Pulmonary artery endothelial cell (primary cell): ENCODE measurements around the gene PPT2. TPM values are rescaled to one million over a fixed set of nuclear protein-coding genes. Genes with fewer than 3 reads are reported as not detected.
"Not testable (repeated sequence)": the region's sequence is repeated elsewhere in the genome, so short reads cannot be mapped to it uniquely, and the experiment has no call there.

Source experiments
- DNase-seq: peaks from one replicate; pipeline ENCODE4 v3.0.0-alpha.2; 2011; ENCODE audit warnings: low read depth, low spot score
- total RNA-seq: library from RNA; depleted of rRNA; stranded (reverse); fragments of >200 nt; gene quantifications from 2 replicates; pipeline ENCODE4 v1.2.3, GENCODE V29; 2014

Gene PPT2
- total RNA-seq, 1 donor from 2014 or later = 69.7 TPM

- DNase-seq = no peak
Observed at GRCh38 chr6:32176476-32177182, 22.7 kb downstream of the PPT2 start.

DNA sequence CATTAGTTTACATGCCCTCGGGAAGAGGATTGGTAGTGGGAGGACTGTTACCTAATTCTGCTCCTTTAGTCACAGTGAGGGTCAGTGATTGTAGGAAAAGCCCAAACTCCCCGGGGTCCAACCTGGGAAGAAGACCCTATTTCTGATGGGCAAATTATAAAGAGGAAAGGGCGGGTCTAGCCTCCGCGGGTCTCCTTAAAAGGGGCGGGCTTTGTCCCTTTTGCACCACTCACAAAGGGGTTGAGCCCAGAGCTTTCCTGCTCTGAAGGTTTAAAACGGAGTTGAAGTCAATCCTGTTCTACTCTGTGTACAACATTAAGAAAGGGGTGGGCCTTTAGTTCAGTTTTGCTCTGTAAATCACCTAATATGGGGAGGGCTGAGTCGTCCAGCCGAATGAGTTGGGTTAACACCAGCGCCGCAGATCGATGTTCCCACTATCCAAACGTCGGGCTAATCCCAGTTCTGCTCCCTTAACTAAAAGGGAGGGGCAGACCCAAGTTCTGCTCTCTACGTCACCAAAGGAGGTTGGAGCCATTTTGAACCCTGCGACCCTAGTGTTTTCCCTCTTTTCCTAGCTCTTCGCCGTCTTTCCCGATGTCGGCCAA lies 23.3 kb downstream of the PPT2 start:
- no peak for DNase-seq

GRCh38 chr6:32177788-32178546 lies 24.0 kb downstream of the PPT2 start, which contains the start of gene RNF5:
RNF5 (plus strand) TSS chr6:32178405; CDS start chr6:32178512, 107 bp downstream.
- peak; percentile 100 for DNase-seq

GRCh38 chr6:32178547-32179440 lies 24.9 kb downstream of the PPT2 start:
- DNase-seq = no peak

DNA sequence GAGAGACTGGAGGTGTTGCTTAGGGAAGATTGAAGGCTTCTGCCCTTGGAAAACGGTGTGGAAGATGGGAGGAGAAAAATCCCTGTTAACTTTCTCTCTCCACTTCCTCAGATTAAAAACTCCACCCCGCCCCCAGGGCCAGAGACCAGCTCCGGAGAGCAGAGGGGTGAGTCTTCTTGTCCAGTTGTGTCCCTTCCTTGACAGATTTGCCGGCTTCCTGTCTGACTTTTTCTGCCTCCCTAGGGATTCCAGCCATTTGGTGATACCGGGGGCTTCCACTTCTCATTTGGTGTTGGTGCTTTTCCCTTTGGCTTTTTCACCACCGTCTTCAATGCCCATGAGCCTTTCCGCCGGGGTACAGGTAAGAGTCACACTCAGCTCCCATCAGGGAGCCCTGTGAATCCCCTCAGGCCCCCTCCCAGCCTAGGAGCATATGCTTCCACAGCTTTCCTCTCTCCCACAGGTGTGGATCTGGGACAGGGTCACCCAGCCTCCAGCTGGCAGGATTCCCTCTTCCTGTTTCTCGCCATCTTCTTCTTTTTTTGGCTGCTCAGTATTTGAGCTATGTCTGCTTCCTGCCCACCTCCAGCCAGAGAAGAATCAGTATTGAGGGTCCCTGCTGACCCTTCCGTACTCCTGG lies 25.9 kb downstream of the PPT2 start:
- no peak for DNase-seq

DNA sequence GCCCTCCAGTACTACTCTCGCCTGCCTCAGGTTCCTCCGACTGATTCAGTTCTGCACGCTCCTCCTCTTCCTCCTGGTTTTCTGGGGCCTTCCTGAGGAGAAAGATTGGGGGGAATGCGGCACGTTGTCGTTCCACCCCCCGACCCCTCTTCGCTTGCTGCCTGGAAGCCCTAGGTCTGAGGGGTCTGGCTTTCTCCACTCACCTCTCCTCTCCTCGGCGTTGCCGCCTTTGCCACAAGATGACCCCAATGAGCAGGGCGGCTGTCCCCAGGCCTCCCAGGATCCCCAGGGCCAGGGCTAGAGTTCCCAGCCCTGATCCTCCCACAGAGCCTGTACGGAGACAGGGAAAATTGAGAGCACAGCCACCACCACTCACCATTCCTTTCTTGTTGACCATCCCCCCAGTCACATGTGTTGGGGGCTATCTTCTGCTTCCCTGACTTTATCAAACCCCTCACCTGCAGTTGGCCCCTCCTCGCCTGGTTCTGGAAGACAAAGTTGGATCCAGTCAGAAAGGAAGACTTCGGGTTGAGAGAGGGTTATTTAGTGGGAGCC lies 27.3 kb downstream of the PPT2 start:
- DNase-seq = no peak

GRCh38 chr6:32181915-32182529 lies 28.1 kb downstream of the PPT2 start:
- no peak for DNase-seq

DNA sequence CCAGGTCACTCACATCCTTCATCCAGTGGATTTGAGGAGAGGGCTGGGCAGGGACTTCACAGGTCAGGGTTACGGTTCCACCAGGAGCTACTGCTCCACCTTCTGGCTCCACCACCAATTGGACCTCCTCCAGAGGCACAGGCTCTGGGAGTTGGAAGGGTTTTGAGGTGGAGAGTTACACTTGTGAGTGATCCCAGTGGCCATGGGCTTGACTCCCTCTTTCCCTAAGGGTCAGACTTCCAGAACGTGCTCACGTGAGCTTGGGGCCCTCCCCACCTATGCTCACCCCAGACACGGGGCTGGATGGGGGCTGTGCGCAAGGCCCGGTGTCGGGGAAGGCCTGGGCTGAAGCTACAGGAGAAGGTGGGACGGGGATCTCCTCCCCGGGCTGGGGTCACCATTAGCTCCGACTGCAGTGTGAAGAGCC lies 28.6 kb downstream of the PPT2 start:
- no peak for DNase-seq

- no peak for DNase-seq
Observed at GRCh38 chr6:32183030-32183429, 29.1 kb downstream of the PPT2 start.

DNA sequence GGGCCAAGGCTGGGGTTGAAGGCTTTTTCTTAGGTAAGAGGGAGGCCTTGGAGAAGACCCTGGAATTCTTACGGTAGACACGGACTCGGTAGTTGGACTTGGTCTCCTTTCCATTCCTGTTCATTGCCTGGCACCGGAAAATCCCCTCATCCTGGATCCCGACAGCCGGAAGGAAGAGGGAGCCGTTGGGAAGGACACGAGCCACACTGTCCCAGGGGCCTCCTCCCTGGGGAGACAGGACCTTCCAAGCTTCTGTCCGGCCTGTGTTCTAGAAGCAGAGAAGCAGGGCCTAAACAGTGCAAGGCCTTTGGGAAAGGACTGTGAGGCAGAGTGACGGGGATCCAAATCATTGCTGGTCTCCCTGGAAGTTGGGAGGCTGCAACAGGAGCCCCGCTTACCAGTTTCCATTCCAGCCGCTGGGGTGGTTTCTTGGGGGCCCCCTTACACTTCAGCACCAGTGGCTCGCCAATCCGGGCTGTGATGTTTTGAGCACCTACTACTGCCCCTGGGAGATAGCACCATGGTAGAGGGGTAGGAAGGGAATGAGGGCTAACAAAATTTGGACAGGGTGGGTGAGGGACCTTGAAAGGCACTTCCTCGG lies 29.6 kb downstream of the PPT2 start:
- DNase-seq = no peak

DNA sequence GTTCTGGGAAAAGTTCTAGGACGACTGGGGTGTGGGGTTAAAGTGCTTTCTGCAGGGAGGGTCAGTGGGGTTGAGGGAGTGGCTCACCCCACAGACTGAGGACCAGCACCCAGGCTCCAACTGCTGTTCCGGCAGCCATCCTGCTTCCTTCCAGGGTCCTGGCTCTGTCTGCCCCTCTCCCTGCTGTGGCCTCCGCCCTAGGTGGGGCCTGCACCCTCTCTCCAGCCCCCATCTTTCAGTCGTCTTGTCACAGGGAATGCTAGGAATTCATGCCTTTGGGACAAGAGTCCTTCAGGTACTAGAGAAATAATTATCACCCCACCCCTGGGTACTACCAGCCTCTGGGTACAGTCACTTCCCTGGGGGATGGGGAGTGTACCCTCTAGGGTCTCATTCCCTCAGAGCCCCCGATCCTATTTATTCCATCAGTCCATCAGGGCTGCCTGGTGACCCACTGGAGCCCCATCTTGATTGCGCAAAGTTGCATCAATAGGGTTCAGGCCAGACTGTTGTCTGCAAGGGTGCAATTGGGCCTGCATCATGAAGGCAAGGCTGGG lies 30.2 kb downstream of the PPT2 start, which contains the start of gene AGER:
TSS of gene AGER (minus strand) at position 170 of the 557 bp plus-strand sequence. CDS start at position 139, 31 bp downstream.
- DNase-seq = no peak

GRCh38 chr6:32185681-32186131 lies 31.8 kb downstream of the PPT2 start:
- not testable (repeated sequence) for DNase-seq

DNA sequence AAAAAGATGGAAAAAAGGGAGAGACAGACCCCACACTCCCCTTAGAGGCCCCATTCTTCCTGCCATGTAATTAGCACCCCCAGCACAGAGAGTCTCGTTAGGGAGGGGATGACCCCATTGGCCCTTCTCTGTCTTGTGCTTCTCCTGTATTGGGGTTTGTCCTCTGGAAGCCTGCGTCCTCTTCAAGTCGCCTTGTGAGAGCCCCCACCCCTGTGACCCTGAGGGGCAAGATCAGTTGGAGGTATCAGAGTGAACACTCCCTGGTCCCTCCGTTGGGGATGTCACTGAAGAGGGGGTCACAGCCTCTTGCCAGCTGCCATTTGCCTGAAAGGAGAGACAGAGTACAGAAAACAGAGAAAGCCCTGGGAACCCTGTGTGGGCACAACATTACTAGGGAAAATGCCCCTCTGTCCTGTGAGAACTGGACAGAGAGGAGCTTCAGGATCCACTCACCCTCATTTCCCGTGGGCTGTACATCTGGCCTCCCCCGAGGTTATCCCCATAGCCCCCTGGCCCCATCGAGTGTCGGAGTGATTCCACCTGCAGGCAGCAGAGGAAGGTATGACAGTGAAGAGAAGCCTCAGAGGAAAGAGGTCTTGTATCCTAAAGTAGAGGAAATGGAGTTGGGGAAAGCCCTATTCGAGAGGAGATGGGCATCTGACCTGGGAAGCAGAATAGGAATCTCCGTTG lies 32.4 kb downstream of the PPT2 start:
- not testable (repeated sequence) for DNase-seq

GRCh38 chr6:32187009-32187709 lies 33.2 kb downstream of the PPT2 start:
- DNase-seq = no peak

DNA sequence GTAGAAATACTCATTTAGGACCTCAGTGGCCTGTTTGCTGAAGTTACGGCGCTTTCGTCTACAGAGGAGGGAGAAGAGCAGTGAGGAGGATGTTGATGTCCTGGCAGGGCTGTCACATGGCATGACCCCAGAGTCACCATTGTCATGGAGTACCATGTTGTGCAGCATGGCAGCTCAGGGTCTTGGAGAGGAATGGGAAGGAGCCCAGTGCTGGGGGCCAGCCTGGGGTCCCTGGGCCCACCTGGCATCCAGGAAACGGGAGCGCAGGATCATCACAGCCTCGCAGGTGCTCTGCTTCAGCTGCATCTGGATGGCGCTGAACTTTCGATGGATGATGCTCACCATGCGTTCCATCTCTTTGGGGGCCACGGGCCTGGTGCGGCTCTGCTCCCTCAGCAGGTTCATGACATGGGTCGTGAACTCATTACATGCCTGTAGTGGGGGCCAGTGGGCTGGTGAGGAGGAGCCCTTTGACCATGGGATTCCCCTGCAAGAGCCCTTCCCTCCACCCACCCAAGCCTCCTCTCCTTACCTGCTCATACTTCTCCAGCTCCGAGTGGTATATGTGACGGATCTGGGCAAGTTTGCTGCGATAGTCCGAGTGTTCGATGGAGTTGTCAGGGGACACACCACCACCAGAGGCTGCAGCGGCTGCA lies 33.9 kb downstream of the PPT2 start:
- DNase-seq = not testable (repeated sequence)

DNA sequence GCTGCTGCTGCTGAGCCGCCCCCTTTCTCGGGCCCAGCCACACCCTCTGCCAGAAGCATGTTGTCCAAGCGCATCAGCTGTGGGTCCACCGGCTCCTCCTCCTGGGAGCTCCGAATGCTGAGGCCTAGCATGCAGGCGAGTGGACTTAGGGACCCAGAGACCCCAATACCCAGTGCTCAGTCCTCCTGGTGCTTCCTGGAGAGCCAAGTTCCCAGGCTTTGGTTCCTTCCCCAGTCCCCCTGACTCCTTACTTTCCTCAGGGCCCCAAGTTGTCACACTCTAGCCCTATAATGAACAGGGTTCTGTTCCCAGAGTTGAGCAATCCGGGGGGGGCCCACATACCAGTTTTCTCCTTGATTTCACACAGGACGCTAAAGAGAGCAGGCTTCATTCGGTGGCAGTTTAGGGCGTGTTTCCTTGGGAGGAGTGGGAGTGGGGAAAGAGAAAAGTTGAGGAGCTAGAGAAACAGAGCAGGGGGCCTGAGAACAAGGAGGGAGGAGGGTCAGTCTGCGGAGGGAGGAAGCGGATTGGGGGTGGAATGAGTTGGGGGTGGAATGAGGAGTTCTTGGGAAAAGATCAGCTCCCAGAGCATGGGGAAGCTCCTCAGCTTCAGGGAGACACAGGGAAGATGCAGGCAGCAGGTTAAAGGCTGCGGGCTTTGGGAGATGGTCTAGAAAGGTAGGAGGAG lies 34.6 kb downstream of the PPT2 start:
- no peak for DNase-seq
